GM21447 (cell line): ENCODE results near the gene LRRC36.
A peak's percentile ranks its signal among the peaks of the same experiment; 100 is the strongest.
"Not testable (repeated sequence)": the region's sequence is repeated elsewhere in the genome, so short reads cannot be mapped to it uniquely, and the experiment has no call there.

ENCODE experiments used
- ATAC-seq: cut with Tn5 transposase; IDR thresholded peaks from one replicate; pipeline ENCODE4 v1.9.1; 2021; ENCODE audit not compliant: unreplicated experiment

The LRRC36 gene

GRCh38 chr16:67399749-67400704, 73.4 kb downstream of the LRRC36 start:
- no peak for ATAC-seq

GRCh38 chr16:67400901-67401300, 74.3 kb downstream of the LRRC36 start:
- ATAC-seq, result no peak

- no peak for ATAC-seq
Observed at GRCh38 chr16:67403976-67404555, 77.5 kb downstream of the LRRC36 start.

DNA sequence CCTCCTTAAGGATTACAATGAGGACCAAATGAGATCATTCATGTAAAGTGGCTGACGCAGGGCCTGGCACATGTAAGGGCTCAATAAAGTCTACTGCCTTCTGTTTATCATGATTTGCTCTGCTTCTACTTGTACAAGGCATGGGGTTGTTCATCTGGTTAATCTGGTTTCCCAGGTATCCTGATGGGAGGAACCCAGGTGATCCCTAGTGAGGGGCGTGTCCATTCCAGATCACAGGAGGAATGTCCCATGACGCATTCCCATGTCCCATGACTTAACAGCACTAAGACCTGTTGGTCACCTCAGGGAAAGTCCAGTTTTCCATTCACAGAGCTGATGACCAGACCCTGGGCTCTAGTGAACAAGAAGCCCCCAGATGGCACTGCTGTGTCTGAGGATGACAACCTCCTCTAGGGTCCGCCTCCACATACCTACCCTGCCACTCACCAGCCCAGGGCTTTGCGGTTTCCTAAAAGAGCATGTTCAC, 78.2 kb downstream of the LRRC36 start:
- no peak for ATAC-seq

- no peak for ATAC-seq
Observed at GRCh38 chr16:67405336-67405735, 78.7 kb downstream of the LRRC36 start.

DNA sequence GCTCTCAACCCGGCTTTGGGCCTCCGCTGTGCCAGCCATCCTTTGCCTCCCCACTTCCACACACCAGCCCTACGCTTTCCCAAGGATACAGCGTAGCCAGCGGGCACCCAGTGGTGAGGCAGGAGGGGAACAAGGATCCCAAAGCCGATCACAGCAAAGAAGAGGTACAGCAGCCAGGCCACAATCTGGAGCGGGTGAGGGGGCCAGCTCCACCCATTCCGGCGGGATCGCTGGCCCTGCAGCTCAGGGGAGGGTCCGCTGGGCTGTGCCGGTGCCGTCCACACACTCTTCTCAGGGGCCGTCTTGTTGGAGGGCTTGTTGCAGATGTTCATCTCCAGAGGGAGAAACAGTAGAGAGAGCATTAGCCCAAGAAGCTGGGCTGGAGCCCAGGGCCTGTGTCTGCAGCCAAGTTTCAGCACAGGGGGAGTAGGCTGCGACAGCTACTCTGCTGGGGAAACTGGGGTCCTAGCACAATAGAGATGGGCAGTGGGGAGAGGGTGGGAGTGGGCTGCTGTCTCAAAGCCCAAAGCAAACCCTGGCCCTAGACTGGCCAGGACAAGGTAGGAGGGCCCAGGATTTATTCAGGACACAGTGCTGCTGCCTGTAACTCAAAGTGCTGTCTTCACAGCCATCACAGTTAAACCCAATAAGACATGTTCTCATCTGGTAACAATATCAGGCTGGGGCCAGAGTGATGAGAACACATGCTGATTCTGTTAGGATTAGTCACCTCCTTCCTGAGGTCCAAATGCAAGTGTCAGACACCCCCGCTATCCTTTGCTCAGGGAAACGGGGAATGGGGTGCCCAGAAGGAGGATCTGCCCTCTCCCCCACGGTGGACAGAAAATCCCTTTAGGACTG, 79.7 kb downstream of the LRRC36 start:
- no peak for ATAC-seq

DNA sequence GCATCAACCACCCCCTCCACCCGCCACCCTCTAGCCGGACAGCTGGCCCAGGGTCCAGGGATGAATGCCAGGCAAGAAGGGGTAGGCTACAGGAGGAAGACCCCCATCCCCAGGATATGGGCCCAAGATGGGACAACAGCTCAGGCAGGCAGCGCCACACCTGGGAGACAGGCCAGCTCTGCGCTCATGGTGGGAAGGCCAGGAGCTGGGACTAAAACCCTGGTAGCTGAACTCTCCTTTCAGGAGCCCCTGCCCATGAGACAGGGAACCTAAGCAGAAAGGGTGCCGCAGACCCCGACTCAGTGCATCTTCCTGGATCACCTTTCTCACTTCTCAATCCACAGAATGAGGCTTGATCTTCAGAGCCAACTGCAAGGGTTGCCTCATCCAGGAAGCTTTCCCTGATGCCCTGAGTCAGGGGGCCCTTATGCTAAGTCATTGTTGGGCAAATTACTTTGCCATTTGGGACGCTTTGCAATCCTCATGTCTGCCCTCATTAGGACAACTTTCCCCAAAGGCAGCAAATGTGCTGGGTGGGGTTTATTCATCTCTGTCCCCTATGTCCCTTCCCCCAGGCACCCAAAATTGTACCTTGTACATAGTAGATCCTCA, 80.7 kb downstream of the LRRC36 start:
- ATAC-seq, result no peak

GRCh38 chr16:67407788-67408452, 81.3 kb downstream of the LRRC36 start:
- ATAC-seq, result no peak

DNA sequence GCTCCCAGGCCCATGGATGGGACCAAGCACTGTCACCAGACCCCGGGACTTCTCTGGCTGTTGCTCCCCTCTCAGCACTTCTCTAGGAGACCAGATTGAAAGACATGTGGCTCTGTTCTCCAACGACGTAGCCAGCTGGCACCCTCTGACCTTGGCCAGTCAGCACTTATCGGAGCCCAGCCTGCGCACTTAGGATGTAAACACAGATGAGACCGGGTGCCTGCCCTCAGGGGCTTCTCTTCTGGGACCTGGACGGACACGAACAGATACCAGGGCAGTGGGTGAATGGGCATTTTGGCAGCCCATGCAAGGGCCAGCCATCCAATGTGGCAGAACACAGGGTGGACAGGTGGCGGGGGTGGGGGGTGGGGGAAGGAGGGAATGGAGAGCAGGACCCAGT, 83.0 kb downstream of the LRRC36 start:
- no peak for ATAC-seq

DNA sequence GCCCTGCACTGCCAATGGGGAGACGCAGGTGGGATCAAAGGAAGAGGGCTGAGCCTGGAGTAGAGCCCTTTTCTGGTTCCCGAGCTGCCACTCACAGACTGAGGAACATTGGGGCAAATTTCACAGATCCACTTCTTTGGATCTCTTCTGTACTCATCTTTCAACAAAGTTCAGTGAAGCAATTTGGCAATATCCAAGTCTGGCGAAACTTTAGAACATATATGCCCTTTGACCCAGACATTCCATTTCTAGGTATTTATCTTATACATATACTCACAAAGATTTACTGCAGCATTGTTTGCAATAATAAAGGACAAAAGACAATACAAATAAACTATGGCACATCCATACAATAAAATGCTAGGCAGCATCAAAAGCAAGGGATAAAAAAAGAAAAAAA, 84.7 kb downstream of the LRRC36 start:
- ATAC-seq, result no peak

DNA sequence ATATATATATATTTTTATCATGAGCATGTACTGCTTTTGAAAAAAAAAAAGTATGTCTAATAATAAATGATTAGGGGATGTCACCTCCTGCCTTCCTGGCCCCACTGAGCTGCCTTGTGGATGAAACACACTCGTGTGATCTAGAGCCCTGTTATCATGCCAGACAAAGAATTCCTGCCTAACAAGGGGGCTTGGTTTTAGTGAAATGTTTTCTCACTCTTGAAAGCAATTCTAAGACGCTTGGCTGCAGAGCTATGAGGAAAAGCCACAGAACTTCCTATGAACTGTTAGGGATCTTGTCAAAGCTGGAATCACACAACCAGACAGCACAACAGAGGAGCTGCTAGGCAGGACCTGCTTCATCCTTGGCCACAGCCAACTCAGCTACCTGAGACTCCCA, 85.7 kb downstream of the LRRC36 start:
- ATAC-seq, result no peak

GRCh38 chr16:67413978-67414911, 87.6 kb downstream of the LRRC36 start:
- no peak for ATAC-seq

- not testable (repeated sequence) for ATAC-seq
Observed at GRCh38 chr16:67415421-67415820, 88.8 kb downstream of the LRRC36 start.

DNA sequence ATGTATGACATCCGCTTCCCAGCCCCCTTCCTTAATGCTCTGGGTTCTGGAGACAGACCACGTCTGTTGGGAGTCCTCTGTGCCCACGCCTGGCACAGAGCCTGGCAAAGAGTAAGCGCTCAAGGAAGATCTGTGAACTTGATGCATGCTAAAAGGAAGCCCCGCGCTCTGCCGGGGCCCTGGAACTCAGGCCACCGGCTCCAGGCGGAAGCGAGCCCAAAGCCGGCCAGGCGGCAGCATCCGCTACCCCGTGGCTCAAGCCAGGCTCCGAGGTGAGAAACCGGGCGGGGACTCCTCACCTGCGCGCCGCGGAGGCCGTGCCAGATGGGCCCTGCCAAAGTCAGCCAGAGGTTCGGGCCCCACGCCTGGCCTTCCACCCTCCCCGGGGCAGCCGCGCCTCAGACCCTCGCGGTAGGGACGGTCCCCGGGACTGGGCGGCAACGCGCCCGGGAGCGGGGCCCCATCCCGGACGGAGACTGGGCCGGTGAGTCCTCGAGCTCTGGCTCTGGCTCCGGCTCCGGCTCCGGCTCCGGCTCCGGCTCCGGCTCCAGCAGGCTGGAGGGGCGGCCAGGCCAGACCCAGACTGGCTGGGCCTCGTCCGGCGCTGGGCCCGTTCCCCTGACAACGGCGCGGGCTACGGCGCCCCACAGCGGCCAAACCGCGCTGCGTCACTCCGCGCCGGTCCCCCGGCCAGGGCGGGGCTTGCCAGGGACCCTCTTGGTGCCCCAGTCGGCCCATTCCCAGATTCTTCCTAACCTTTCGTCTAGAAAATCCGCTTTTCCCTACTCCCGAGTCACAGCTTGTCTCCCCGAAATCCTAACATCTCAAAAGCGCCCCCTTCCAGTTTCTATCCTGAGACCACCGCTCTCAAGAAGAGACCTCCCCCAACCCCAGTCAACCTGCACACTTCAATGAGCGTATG, 89.5 kb downstream of the LRRC36 start, which contains the start of gene ZDHHC1:
TSS of gene ZDHHC1 (minus strand) at position 606 of the 922 bp plus-strand sequence. CDS start 8,702 bp downstream, outside the sequence.
- ATAC-seq, result peak; percentile 61

GRCh38 chr16:67417333-67418061, 90.9 kb downstream of the LRRC36 start:
- ATAC-seq, result no peak

DNA sequence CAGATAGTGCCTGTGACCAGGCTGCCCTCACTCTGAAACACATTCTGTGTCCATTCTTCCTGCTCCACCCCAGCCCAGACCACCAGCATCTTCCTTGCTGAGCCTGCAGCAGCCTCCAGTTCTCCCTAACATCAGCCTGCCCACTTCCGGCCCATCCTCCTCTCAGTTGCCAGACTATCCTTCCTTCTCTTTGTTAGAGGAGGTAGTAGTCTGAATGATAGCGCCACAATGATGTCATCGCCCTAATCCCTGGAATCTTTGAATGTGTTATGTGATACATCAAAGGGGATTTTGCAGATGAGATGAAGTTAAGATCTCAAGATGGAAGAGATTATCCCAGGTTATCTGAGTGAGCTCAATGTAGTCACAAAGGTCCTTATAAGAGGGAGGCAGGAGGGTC, 92.9 kb downstream of the LRRC36 start:
- no peak for ATAC-seq

- no peak for ATAC-seq
Observed at GRCh38 chr16:67419931-67420330, 93.3 kb downstream of the LRRC36 start.
